ENCODE measurements around the gene RBP3.

The RBP3 gene

DNA sequence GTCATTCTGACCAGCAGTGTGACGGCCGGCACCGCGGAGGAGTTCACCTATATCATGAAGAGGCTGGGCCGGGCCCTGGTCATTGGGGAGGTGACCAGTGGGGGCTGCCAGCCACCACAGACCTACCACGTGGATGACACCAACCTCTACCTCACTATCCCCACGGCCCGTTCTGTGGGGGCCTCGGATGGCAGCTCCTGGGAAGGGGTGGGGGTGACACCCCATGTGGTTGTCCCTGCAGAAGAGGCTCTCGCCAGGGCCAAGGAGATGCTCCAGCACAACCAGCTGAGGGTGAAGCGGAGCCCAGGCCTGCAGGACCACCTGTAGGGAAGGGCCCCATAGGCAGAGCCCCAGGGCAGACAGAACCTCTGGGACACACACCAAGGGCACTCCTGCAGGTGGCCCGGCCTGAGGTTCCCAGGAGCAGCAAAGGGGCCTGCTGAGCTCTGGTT is 9.0 kb downstream of the RBP3 start:
- Histone ChIP-seq H3K4me2 (ENCODE audit: low read length) (no peak overlapping the region), H4K20me1 (ENCODE audit: control insufficient read depth, insufficient read depth, low read depth, low read length) (no peaks in the 10 kb centered on the region), H3K9me2 (replicated peaks; ENCODE audit: control insufficient read depth, low read length) (no peaks in the 10 kb centered on the region), H3K79me2 (ENCODE audit: control insufficient read depth, low read length) (no peaks in the 10 kb centered on the region), H3K4me1 (ENCODE audit: control insufficient read depth, low read length) (no peaks in the 10 kb centered on the region), H3F3A (ENCODE audit: control insufficient read depth, insufficient read depth) (no peaks in the 10 kb centered on the region), H3K36me3 (ENCODE audit: control insufficient read depth, low read length) (no peaks in the 10 kb centered on the region), H3K4me3 (ENCODE audit: low read length) (no peak overlapping the region), H3K9me3 (ENCODE audit: control insufficient read depth, insufficient read depth, low read length) (no peaks in the 10 kb centered on the region), H3K27ac (ENCODE audit: low read depth, low read length) (no peak overlapping the region), H3K27me3 (ENCODE audit: control insufficient read depth, low read length) (no peaks in the 10 kb centered on the region)
- TF ChIP-seq, protein P1, sequence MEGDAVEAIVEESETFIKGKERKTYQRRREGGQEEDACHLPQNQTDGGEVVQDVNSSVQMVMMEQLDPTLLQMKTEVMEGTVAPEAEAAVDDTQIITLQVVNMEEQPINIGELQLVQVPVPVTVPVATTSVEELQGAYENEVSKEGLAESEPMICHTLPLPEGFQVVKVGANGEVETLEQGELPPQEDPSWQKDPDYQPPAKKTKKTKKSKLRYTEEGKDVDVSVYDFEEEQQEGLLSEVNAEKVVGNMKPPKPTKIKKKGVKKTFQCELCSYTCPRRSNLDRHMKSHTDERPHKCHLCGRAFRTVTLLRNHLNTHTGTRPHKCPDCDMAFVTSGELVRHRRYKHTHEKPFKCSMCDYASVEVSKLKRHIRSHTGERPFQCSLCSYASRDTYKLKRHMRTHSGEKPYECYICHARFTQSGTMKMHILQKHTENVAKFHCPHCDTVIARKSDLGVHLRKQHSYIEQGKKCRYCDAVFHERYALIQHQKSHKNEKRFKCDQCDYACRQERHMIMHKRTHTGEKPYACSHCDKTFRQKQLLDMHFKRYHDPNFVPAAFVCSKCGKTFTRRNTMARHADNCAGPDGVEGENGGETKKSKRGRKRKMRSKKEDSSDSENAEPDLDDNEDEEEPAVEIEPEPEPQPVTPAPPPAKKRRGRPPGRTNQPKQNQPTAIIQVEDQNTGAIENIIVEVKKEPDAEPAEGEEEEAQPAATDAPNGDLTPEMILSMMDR (IDR thresholded peaks at IDR 0.05; ENCODE audit: low read depth, low read length, poor library complexity, severe bottlenecking), result no peak
- no peak for TF ChIP-seq EZH2phosphoT487 (IDR thresholded peaks at IDR 0.05; ENCODE audit: borderline replicate concordance, low read length)

DNA sequence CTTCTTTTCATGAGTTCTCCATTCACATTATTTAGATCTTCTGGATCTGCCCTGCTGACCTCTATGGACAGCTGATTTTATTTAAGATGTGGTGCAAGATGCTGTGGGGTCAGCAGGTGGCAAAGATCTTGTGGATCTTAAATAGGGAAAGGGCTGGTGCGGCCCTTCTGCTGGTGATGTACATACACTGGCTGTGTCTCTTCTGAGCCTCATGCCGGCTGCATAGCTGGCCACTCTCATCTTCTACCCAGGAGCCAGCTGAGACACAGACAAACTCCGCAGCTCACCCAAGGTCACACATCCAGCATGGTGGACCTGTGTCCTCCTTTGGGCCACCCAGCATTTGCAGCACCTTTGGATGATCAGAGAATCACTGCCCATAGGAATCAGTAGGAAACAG is 9.7 kb downstream of the RBP3 start:
- Histone ChIP-seq H3K4me3 (ENCODE audit: low read length) (no peak overlapping the region), H3K9me3 (ENCODE audit: control insufficient read depth, insufficient read depth, low read length) (no peaks in the 10 kb centered on the region), H3K27me3 (ENCODE audit: control insufficient read depth, low read length) (no peaks in the 10 kb centered on the region), H3K36me3 (ENCODE audit: control insufficient read depth, low read length) (no peaks in the 10 kb centered on the region), H3K4me2 (ENCODE audit: low read length) (no peak overlapping the region), H3K27ac (ENCODE audit: low read depth, low read length) (no peak overlapping the region), H3K79me2 (ENCODE audit: control insufficient read depth, low read length) (no peaks in the 10 kb centered on the region), H3K4me1 (ENCODE audit: control insufficient read depth, low read length) (no peaks in the 10 kb centered on the region), H3F3A (ENCODE audit: control insufficient read depth, insufficient read depth) (no peaks in the 10 kb centered on the region), H4K20me1 (ENCODE audit: control insufficient read depth, insufficient read depth, low read depth, low read length) (no peaks in the 10 kb centered on the region), H3K9me2 (replicated peaks; ENCODE audit: control insufficient read depth, low read length) (no peaks in the 10 kb centered on the region)
- TF ChIP-seq, protein P1 (IDR thresholded peaks at IDR 0.05; ENCODE audit: low read depth, low read length, poor library complexity, severe bottlenecking), result no peak
- no peak for TF ChIP-seq EZH2phosphoT487 (IDR thresholded peaks at IDR 0.05; ENCODE audit: borderline replicate concordance, low read length)

DNA sequence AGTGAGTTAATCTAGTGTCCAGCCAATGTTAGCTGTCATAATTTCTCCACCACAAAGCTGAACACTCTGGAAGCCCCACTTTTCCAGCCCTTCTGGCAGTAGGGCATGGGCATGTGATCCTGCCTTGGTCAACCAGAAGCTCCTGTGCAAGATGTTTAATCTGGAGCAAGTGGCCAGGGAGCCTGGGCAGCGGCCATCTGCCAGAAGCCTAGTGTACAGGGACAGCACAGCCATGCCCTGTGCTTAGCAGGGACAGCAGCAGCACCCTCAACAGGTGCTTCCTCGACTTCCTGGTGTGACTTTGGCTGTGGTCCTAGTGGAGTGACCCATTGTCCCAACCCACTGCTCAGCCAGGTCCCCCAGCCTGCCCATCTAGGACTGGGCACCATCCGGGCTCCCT is 10.3 kb downstream of the RBP3 start:
- TF ChIP-seq, protein P1 (IDR thresholded peaks at IDR 0.05; ENCODE audit: low read depth, low read length, poor library complexity, severe bottlenecking), result no peak
- TF ChIP-seq EZH2phosphoT487 (IDR thresholded peaks at IDR 0.05; ENCODE audit: borderline replicate concordance, low read length), result no peak
- H3K4me2 ChIP-seq (ENCODE audit: low read length), result no peak overlapping the region
- no peaks in the 10 kb centered on the region for H4K20me1 ChIP-seq (ENCODE audit: control insufficient read depth, insufficient read depth, low read depth, low read length)
- no peaks in the 10 kb centered on the region for H3K36me3 ChIP-seq (ENCODE audit: control insufficient read depth, low read length)
- H3K27ac ChIP-seq (ENCODE audit: low read depth, low read length), result no peak overlapping the region
- no peaks in the 10 kb centered on the region for H3K9me3 ChIP-seq (ENCODE audit: control insufficient read depth, insufficient read depth, low read length)
- no peaks in the 10 kb centered on the region for H3K79me2 ChIP-seq (ENCODE audit: control insufficient read depth, low read length)
- H3K27me3 ChIP-seq (ENCODE audit: control insufficient read depth, low read length), result no peaks in the 10 kb centered on the region
- H3K9me2 ChIP-seq (replicated peaks; ENCODE audit: control insufficient read depth, low read length), result no peaks in the 10 kb centered on the region
- H3K4me3 ChIP-seq (ENCODE audit: low read length), result no peak overlapping the region
- no peaks in the 10 kb centered on the region for H3F3A ChIP-seq (ENCODE audit: control insufficient read depth, insufficient read depth)
- H3K4me1 ChIP-seq (ENCODE audit: control insufficient read depth, low read length), result no peaks in the 10 kb centered on the region

DNA sequence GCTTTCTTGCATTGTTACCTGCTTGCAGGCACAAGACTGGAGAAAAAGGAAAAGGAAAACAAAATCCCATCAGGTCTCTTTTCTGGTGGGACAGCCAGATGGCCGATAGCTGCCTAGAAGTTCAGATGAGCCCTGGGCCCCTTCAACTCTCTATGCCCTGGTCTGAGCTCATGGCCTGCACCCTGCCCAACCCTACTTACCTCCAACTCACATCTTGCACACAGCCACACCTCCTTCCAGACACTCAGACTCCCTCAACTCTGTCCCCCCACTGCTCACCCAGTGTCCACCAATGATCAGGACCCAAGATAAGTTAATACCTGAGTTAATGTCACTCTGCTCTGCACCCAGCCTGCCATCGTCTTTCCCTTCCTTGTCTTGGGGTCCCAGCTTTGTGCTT is 10.9 kb downstream of the RBP3 start:
- Histone ChIP-seq H3K79me2 (ENCODE audit: control insufficient read depth, low read length) (no peaks in the 10 kb centered on the region), H3K4me3 (ENCODE audit: low read length) (no peak overlapping the region), H3K36me3 (ENCODE audit: control insufficient read depth, low read length) (no peaks in the 10 kb centered on the region), H3K4me2 (ENCODE audit: low read length) (no peak overlapping the region), H3K27me3 (ENCODE audit: control insufficient read depth, low read length) (no peaks in the 10 kb centered on the region), H3K27ac (ENCODE audit: low read depth, low read length) (no peak overlapping the region), H3K4me1 (ENCODE audit: control insufficient read depth, low read length) (no peaks in the 10 kb centered on the region), H3K9me2 (replicated peaks; ENCODE audit: control insufficient read depth, low read length) (no peaks in the 10 kb centered on the region), H3K9me3 (ENCODE audit: control insufficient read depth, insufficient read depth, low read length) (no peaks in the 10 kb centered on the region), H4K20me1 (ENCODE audit: control insufficient read depth, insufficient read depth, low read depth, low read length) (no peaks in the 10 kb centered on the region), H3F3A (ENCODE audit: control insufficient read depth, insufficient read depth) (no peaks in the 10 kb centered on the region)
- TF ChIP-seq, protein P1 (IDR thresholded peaks at IDR 0.05; ENCODE audit: low read depth, low read length, poor library complexity, severe bottlenecking), result no peak
- no peak for TF ChIP-seq EZH2phosphoT487 (IDR thresholded peaks at IDR 0.05; ENCODE audit: borderline replicate concordance, low read length)

Measured in DOHH2 (cell line).